HCT116 (cell line): ENCODE measurements around the gene PXMP2. TPM values are rescaled to one million over a fixed set of nuclear protein-coding genes. Genes with fewer than 3 reads are reported as not detected.

Source experiments
- ATAC-seq: fragments of 200-7000 bp; cut with Tn5 transposase; 2 replicates; pipeline ENCODE4 v1.9.1; 2020; ENCODE audit warnings: mild to moderate bottlenecking, moderate library complexity
- BruUV-seq: library from RNA; stranded (reverse); fragments of 400-500 nt; replicated peaks from 2 replicates; lab custom pipeline; 2021; lab: Mats Ljungman, UMichigan
- CTCF ChIA-PET: fragments of 300-600 bp; sonication (Branson Sonifier 250); formaldehyde crosslinking; loops from one replicate; lab custom pipeline; 2021; ENCODE audit warnings: antibody characterized with exemption; lab: Charles Lee
- POLR2A ChIA-PET: fragments of 300-600, 350-600 bp; sonication (Branson Sonifier 250); formaldehyde crosslinking; loops from one replicate; lab custom pipeline; 2021; ENCODE audit warnings: antibody characterized with exemption; lab: Charles Lee
- RAD21 ChIA-PET, 2 experiments: fragments of 300-600 bp; sonication (Branson Sonifier 250); formaldehyde crosslinking; loops; one replicate each; lab custom pipeline; 2023; ENCODE audit warnings: low total read pairs in 2 of 2; ENCODE audit not compliant: uncharacterized antibody in 2 of 2, unreplicated experiment in 2 of 2, low non-redundant PET in 1 of 2; lab: Charles Lee
- DNase-seq: peaks from one replicate; pipeline ENCODE4 v3.0.0-alpha.2; 2010; ENCODE audit warnings: low read depth, low spot score
- H2AFZ ChIP-seq: fragments of 200-600 bp; shearing (Covaris generic), sonication (generic); 2 replicates; pipeline ENCODE4 v1.6.1; 2017; ENCODE audit warnings: low read depth, mixed run types, mixed read lengths, antibody characterized with exemption, low read length; ENCODE audit not compliant: poor library complexity, severe bottlenecking
- H3K27ac ChIP-seq: 2 replicates; pipeline ENCODE4 v1.5.1; 2012; ENCODE audit warnings: low read depth, low read length
- H3K27me3 ChIP-seq: fragments of 200-600 bp; sonication (generic); 2 replicates; pipeline ENCODE4 v1.6.1; 2016; ENCODE audit warnings: mixed run types, low read length, mixed read lengths; ENCODE audit not compliant: insufficient read depth
- H3K36me3 ChIP-seq, 2 experiments: fragments of 200-500 bp in 1 of 2; fragments of 200-600 bp in 1 of 2; sonication (Bioruptor generic) in 1 of 2; sonication (generic) in 1 of 2; 2 replicates each; pipeline versions ENCODE4 v1.5.1 to v1.6.1; 2014 to 2016; ENCODE audit warnings: low read length in 2 of 2, inconsistent platforms in 1 of 2, mixed read lengths in 1 of 2, mixed run types in 1 of 2; ENCODE audit not compliant: insufficient read depth in 2 of 2, control insufficient read depth in 1 of 2
- H3K4me1 ChIP-seq, 2 experiments: fragments of 200-600 bp in 1 of 2; sonication (generic) in 1 of 2; 2 replicates each; pipeline versions ENCODE4 v1.5.1 to v1.6.1; 2012 to 2017; ENCODE audit warnings: low read length in 2 of 2, inconsistent platforms in 1 of 2, mild to moderate bottlenecking in 1 of 2, mixed read lengths in 1 of 2, mixed run types in 1 of 2, moderate library complexity in 1 of 2; ENCODE audit not compliant: insufficient read depth in 2 of 2, control insufficient read depth in 1 of 2
- H3K4me2 ChIP-seq: fragments of 200-600 bp; sonication (generic); 2 replicates; pipeline ENCODE4 v1.6.1; 2017; ENCODE audit warnings: mixed run types, low read length, mixed read lengths
- H3K4me3 ChIP-seq, 2 experiments: fragments of 200-600 bp in 1 of 2; sonication (generic) in 1 of 2; replicated peaks in 1 of 2; 2 replicates each; pipeline ENCODE4 v1.5.1; 2011 to 2016; ENCODE audit warnings: low read length in 2 of 2, control low read depth in 1 of 2, low read depth in 1 of 2, mild to moderate bottlenecking in 1 of 2, mixed read lengths in 1 of 2, mixed run types in 1 of 2
- H3K79me2 ChIP-seq: fragments of 200-600 bp; sonication (generic); 2 replicates; pipeline ENCODE4 v1.6.1; 2017; ENCODE audit warnings: mild to moderate bottlenecking, mixed run types, low read length, moderate library complexity, mixed read lengths; ENCODE audit not compliant: insufficient read depth
- H3K9ac ChIP-seq: fragments of 200-600 bp; sonication (generic); 2 replicates; pipeline ENCODE4 v1.6.1; 2016; ENCODE audit warnings: low read length, mixed read lengths
- H3K9me2 ChIP-seq: fragments of 200-600 bp; sonication (generic), shearing (Covaris generic); 2 replicates; pipeline ENCODE4 v1.6.1; 2017; ENCODE audit warnings: mixed run types, mild to moderate bottlenecking, moderate library complexity; ENCODE audit not compliant: insufficient read depth
- H3K9me3 ChIP-seq, 2 experiments: fragments of 200-500 bp in 1 of 2; fragments of 200-600 bp in 1 of 2; sonication (Bioruptor generic) in 1 of 2; sonication (generic) in 1 of 2; 2 replicates each; pipeline ENCODE4 v1.6.1; 2014 to 2017; ENCODE audit warnings: low read length in 2 of 2, mixed read lengths in 2 of 2, inconsistent platforms in 1 of 2, low read depth in 1 of 2, mild to moderate bottlenecking in 1 of 2, mixed run types in 1 of 2, moderate library complexity in 1 of 2; ENCODE audit not compliant: control insufficient read depth in 1 of 2, insufficient read depth in 1 of 2
- H4K20me1 ChIP-seq: fragments of 200-600 bp; sonication (generic), shearing (Covaris generic); 2 replicates; pipeline ENCODE4 v1.6.1; 2017; ENCODE audit warnings: mixed run types, mild to moderate bottlenecking, moderate library complexity; ENCODE audit not compliant: insufficient read depth
- CEBPB ChIP-seq: IDR thresholded peaks from 2 replicates; pipeline ENCODE4 v1.6.1; 2012; ENCODE audit warnings: low read depth
- EGR1 ChIP-seq: IDR thresholded peaks from 2 replicates; pipeline ENCODE4 v1.6.1; 2012; ENCODE audit warnings: low read depth
- EZH2 ChIP-seq: fragments of 200-600 bp; sonication (generic); IDR thresholded peaks from 2 replicates; pipeline ENCODE4 v1.6.1; 2017; ENCODE audit warnings: antibody characterized with exemption, mixed run types
- EZH2phosphoT487 ChIP-seq: fragments of 200-600 bp; IDR thresholded peaks from 2 replicates; pipeline ENCODE4 v1.6.1; 2018; ENCODE audit warnings: antibody characterized with exemption, borderline replicate concordance
- POLR2AphosphoS5 ChIP-seq: IDR thresholded peaks from 2 replicates; pipeline ENCODE4 v1.6.1; 2011; ENCODE audit warnings: mild to moderate bottlenecking, low read depth, low read length, moderate library complexity
- SIN3A ChIP-seq: IDR thresholded peaks from 2 replicates; pipeline ENCODE4 v1.6.1; 2012; ENCODE audit warnings: low read depth
- YY1 ChIP-seq: IDR thresholded peaks from 2 replicates; pipeline ENCODE4 v1.6.1; 2011; ENCODE audit warnings: low read length, low read depth, moderate library complexity, mild to moderate bottlenecking; ENCODE audit not compliant: insufficient replicate concordance; ENCODE audit errors: extremely low read depth
- ZFX ChIP-seq: fragments of 450-650 bp; IDR thresholded peaks from 2 replicates; pipeline ENCODE4 v1.6.1; 2017
- ZNF274 ChIP-seq: fragments of 200-500 bp; sonication (Bioruptor generic); IDR thresholded peaks from 2 replicates; pipeline ENCODE4 v1.6.1; 2014; ENCODE audit warnings: mild to moderate bottlenecking, low read depth, low read length, inconsistent platforms
- intact Hi-C: fragments of 100-400 bp; cut with micrococcal nuclease; formaldehyde crosslinking; loops from 2 replicates; pipeline ENCODE4 v1.10.0; 2022
- total RNA-seq: library from RNA; stranded (reverse); gene quantifications from one replicate; pipeline ENCODE4 v1.2.1, GENCODE V29; 2021; ENCODE audit not compliant: unreplicated experiment
- TF ChIP-seq, protein P1 (sequence below): IDR thresholded peaks from 2 replicates; pipeline ENCODE4 v1.6.1; 2012
- TF ChIP-seq, protein P2 (sequence below): IDR thresholded peaks from 2 replicates; pipeline ENCODE4 v1.6.1; 2011; ENCODE audit warnings: mild to moderate bottlenecking, low read length, moderate library complexity; ENCODE audit not compliant: insufficient replicate concordance; ENCODE audit errors: extremely low read depth
- TF ChIP-seq, protein P3 (sequence below): IDR thresholded peaks from 2 replicates; pipeline ENCODE4 v1.6.1; 2012; ENCODE audit warnings: low read depth

Gene PXMP2
- total RNA-seq, 1 experiment from 2014 or later: 30.9 TPM

DNA sequence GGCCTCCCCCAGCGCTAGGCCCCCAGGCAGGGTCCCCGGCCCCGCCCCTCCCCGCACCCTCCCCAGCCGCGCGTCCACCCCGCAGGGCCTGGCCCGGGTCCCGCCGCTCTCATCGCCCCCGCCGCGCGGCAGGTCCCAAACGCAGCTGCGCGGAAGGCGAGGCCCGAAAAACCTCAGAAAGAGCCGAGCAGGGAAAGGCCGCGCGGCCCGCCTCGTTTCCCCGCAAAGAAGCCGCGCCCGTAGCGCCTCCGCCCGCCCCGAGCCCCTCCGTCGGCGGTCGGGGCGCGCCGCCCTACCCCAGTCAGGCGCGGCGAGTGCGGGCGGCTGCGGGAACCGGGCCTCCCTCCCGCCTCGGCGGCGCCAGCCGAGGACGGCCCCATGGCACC is 569 bp upstream of the PXMP2 start:
- Histone ChIP-seq H3K9me3 (no peaks in the 10 kb centered on the region), H3K27ac (peak overlapping the region; percentile 89), H3K36me3 (peaks cover 0 to 15% of the 10 kb centered on the region in 2 experiments; a peak in 3 of 4 replicates), H2AFZ (no peak overlapping the region), H3K9me2 (no peaks in the 10 kb centered on the region), H3K27me3 (no peaks in the 10 kb centered on the region), H3K4me2 (peak overlapping the region; percentile 87), H3K9ac (peak overlapping the region; percentile 90), H3K4me3 (peak overlapping the region; percentile 66 to 72), H3K4me1 (peaks cover 8 to 19% of the 10 kb centered on the region in 2 experiments), H4K20me1 (peaks cover 4% of the 10 kb centered on the region; the same call in 1 of the 2 replicates), H3K79me2 (peaks cover 59% of the 10 kb centered on the region)
- TF ChIP-seq, protein P1, sequence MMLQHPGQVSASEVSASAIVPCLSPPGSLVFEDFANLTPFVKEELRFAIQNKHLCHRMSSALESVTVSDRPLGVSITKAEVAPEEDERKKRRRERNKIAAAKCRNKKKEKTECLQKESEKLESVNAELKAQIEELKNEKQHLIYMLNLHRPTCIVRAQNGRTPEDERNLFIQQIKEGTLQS: no peak
- no peak for TF ChIP-seq CEBPB
- peak; percentile 65 for TF ChIP-seq ZFX
- TF ChIP-seq ZNF274: no peak
- ATAC-seq (peak; percentile 61), DNase-seq (no peak)
- BruUV-seq: no TSS peak
- intact Hi-C loops: loop anchor here (5.0 kb wide), 1 partner anchor 235 kb away; no protein-coding TSS in a partner anchor
- RAD21 ChIA-PET: no interaction called here
- CTCF ChIA-PET: no interaction called here
- POLR2A ChIA-PET: no interaction called here

DNA sequence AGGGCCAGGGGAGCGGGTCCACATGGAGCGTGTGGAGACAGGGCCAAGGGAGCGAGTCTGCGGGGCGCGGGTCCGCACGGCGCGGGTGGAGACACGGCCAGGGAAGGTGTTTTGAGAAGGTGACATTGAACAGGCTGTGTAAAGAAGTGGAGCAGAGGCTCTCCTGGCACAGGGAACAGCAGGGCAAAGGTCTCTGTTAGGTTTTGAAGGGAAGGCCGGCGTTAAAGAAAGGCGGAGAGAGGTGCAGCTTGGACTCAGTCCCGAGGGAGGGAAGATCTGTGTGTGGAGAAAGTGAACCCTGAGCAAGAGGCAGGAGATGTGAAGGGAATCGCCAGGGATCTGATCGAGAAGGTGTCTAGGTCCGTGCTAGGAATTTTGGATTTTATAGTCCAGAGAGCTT is 1.8 kb downstream of the PXMP2 start:
- ATAC-seq (no peak), DNase-seq (no peak)
- Histone ChIP-seq H3K4me3 (peak overlapping the region in 1 of 2 experiments; percentile 26; a peak in 2 of 4 replicates), H3K27ac (no peak overlapping the region), H2AFZ (no peak overlapping the region), H3K27me3 (no peaks in the 10 kb centered on the region), H3K4me1 (peaks cover 8 to 19% of the 10 kb centered on the region in 2 experiments), H3K36me3 (peaks cover 0 to 15% of the 10 kb centered on the region in 2 experiments; a peak in 3 of 4 replicates), H3K9me2 (no peaks in the 10 kb centered on the region), H3K9me3 (no peaks in the 10 kb centered on the region), H3K4me2 (peak overlapping the region; percentile 39), H3K9ac (no peak overlapping the region), H3K79me2 (peaks cover 38% of the 10 kb centered on the region), H4K20me1 (peaks cover 4% of the 10 kb centered on the region; the same call in 1 of the 2 replicates)
- intact Hi-C loops: loop anchor here (5.0 kb wide), 1 partner anchor 233 kb away; no protein-coding TSS in a partner anchor
- TF ChIP-seq EZH2 (no peak), EZH2phosphoT487 (no peak), POLR2AphosphoS5 (no peak), SIN3A (no peak), EGR1 (no peak), YY1 (no peak), ZFX (no peak)
- TF ChIP-seq, protein P2, sequence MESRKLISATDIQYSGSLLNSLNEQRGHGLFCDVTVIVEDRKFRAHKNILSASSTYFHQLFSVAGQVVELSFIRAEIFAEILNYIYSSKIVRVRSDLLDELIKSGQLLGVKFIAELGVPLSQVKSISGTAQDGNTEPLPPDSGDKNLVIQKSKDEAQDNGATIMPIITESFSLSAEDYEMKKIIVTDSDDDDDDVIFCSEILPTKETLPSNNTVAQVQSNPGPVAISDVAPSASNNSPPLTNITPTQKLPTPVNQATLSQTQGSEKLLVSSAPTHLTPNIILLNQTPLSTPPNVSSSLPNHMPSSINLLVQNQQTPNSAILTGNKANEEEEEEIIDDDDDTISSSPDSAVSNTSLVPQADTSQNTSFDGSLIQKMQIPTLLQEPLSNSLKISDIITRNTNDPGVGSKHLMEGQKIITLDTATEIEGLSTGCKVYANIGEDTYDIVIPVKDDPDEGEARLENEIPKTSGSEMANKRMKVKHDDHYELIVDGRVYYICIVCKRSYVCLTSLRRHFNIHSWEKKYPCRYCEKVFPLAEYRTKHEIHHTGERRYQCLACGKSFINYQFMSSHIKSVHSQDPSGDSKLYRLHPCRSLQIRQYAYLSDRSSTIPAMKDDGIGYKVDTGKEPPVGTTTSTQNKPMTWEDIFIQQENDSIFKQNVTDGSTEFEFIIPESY: no peak
- TF ChIP-seq, protein P3, sequence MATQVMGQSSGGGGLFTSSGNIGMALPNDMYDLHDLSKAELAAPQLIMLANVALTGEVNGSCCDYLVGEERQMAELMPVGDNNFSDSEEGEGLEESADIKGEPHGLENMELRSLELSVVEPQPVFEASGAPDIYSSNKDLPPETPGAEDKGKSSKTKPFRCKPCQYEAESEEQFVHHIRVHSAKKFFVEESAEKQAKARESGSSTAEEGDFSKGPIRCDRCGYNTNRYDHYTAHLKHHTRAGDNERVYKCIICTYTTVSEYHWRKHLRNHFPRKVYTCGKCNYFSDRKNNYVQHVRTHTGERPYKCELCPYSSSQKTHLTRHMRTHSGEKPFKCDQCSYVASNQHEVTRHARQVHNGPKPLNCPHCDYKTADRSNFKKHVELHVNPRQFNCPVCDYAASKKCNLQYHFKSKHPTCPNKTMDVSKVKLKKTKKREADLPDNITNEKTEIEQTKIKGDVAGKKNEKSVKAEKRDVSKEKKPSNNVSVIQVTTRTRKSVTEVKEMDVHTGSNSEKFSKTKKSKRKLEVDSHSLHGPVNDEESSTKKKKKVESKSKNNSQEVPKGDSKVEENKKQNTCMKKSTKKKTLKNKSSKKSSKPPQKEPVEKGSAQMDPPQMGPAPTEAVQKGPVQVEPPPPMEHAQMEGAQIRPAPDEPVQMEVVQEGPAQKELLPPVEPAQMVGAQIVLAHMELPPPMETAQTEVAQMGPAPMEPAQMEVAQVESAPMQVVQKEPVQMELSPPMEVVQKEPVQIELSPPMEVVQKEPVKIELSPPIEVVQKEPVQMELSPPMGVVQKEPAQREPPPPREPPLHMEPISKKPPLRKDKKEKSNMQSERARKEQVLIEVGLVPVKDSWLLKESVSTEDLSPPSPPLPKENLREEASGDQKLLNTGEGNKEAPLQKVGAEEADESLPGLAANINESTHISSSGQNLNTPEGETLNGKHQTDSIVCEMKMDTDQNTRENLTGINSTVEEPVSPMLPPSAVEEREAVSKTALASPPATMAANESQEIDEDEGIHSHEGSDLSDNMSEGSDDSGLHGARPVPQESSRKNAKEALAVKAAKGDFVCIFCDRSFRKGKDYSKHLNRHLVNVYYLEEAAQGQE: no peak
- TF ChIP-seq, protein P1: no peak
- no TSS peak for BruUV-seq
- CTCF ChIA-PET: no interaction called here
- POLR2A ChIA-PET: no interaction called here
- RAD21 ChIA-PET: no interaction called here
